ENCODE measurements around the gene SBNO2. TPM values are rescaled to one million over a fixed set of nuclear protein-coding genes. Genes with fewer than 3 reads are reported as not detected.

The SBNO2 gene
- total RNA-seq, 3 donors from 2014 or later: 15.4 to 63.3 (median 43.9) TPM

DNA sequence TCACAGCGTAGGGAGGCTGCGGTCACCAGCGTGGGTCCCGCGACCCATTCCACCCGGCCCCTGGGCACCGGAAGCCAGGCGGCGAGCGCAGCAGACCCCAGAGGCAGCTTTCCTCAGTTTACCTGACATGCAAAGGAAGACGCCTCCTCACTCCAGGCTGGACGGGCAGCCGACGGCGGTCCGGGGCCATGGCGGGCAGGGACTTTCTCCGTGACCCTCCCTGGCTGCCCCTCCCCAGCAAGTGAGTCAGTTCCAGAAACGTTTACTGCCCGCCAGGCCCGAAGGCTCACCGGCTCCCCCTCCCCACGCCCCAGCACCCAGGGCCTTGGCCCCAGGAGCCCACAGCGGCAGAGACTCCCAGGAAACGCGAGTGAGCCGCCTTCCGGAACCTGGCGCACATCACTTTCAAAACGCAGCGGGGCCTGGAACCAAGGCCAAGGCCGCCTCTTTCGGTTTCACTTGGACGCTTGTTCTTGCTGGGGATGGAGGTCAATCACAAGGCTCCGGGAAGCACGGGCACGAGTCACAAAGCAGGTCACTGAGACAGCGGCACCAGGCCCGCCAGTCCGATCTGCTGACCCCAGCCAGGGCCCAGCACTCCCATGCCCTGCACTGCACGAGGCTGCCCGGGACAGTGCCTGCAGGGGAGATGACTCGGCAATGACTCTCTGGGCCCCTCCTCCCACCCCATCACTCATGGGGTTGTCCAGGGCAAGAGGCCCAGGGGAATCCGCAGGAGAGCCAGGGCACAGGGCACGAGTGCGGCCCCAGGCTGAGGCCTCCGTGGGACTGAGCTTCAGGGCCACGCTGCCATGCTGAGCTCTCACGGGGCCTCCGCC lies 5.3 kb downstream of the SBNO2 start:
- H3K27me3 ChIP-seq: no peaks in the 10 kb centered on the region
- H3K9me3 ChIP-seq: no peaks in the 10 kb centered on the region
- no peak for DNase-seq (ENCODE audit: low spot score in 2 of 2)
- H3K4me3 ChIP-seq: peak overlapping the region; percentile 25 to 91 (median 46)
- peak overlapping the region; percentile 87 to 99 for H3K27ac ChIP-seq
- TF ChIP-seq, protein P1, sequence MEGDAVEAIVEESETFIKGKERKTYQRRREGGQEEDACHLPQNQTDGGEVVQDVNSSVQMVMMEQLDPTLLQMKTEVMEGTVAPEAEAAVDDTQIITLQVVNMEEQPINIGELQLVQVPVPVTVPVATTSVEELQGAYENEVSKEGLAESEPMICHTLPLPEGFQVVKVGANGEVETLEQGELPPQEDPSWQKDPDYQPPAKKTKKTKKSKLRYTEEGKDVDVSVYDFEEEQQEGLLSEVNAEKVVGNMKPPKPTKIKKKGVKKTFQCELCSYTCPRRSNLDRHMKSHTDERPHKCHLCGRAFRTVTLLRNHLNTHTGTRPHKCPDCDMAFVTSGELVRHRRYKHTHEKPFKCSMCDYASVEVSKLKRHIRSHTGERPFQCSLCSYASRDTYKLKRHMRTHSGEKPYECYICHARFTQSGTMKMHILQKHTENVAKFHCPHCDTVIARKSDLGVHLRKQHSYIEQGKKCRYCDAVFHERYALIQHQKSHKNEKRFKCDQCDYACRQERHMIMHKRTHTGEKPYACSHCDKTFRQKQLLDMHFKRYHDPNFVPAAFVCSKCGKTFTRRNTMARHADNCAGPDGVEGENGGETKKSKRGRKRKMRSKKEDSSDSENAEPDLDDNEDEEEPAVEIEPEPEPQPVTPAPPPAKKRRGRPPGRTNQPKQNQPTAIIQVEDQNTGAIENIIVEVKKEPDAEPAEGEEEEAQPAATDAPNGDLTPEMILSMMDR (IDR thresholded peaks at IDR 0.05): no peak
- TF ChIP-seq POLR2AphosphoS5 (IDR thresholded peaks at IDR 0.05): peak in 1 of 3 donors; percentile 54
- intact Hi-C loops (cut with DNase I; ENCODE audit: low total_unique reads): no loop called here
- H3K4me1 ChIP-seq: peaks cover 35 to 54% of the 10 kb centered on the region in 2 donors
- H3K36me3 ChIP-seq: no peaks in the 10 kb centered on the region

DNA sequence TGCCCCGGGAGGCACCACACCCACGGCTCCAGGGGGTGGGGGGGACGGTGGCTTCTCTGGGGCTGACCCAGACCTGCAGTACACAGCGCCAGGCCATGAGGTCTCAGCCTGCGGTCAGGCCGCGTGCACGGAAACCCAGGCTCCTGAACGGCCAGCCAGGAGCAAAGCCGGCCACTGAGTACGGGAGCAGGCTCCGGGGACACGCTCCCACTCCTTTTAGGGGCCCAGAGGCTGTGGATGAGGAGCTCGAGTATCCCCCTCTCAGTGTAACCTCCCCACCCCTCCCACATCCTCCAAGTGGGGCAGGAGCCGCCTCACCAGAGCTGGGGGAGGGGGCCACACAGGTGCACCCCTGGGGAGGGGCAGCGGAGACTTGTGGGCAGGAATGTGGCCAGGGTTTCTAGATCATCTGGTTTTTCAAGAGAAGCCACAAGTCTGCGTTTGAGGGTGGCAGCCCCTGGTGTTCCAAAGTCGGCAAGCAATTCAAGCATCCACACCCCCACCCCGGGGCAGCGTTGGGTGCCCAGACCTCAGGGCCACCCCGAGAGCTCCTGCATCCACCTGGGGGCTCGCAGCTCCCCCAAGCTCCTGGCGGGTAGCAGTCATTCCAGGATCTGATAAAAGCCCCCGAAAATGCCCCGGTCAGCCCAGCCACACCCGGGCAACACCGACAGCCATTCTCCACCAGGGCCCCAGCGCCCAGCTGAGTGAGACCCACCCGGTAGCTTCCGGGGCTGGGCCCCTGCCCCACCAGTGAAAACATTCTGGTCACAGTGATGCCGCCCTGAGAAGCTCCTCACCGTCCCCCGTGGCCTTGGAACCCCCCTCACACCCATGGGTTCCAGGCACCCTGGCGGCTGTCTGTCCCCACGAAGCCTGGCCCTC lies 6.1 kb downstream of the SBNO2 start:
- Histone ChIP-seq H3K27ac (peak overlapping the region; percentile 87 to 99), H3K9me3 (no peaks in the 10 kb centered on the region), H3K36me3 (no peaks in the 10 kb centered on the region), H3K4me1 (peaks cover 38 to 54% of the 10 kb centered on the region in 2 donors), H3K27me3 (no peaks in the 10 kb centered on the region), H3K4me3 (peak overlapping the region; percentile 25 to 91 (median 46))
- intact Hi-C loops (cut with DNase I; ENCODE audit: low total_unique reads): no loop called here
- TF ChIP-seq, protein P1 (IDR thresholded peaks at IDR 0.05): peak in 1 of 3 donors; percentile 10
- no peak for TF ChIP-seq POLR2A (IDR thresholded peaks at IDR 0.05)
- DNase-seq (ENCODE audit: low spot score in 2 of 2): no peak

DNA sequence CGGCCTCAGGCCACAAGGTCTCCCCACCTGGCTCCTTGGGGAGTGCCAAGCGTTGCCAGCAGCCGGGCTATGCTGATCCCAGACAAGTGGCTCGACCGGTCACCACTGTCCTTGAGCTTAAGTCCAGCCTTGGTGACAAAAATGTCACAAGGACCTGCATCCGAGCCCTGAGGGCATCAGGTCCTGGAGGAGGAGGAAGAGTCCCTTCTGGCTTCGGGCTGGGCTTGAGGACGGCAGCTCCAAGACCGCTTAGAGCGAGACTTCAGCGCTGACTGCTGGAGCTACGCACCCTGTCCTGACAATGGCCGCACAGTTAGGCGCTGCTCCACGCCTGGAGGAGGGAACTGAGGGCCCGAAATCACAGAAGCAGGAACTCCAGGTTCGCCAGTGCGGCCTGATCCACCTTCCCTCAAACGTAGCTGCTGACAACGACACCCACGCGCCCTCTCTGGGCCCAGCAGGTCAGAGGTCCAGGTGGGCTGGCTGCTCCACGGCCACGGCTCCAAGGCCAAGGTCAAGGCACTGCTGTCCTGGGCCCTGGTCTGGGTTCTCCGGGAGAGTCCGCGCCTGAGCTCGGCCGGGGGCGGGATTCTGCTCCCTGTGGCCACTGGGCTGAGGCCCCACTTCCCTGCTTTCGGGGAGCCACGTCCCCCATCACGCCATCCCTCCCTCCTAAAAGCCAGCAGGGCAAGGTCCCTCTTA lies 7.0 kb downstream of the SBNO2 start:
- Histone ChIP-seq H3K36me3 (no peaks in the 10 kb centered on the region), H3K9me3 (no peaks in the 10 kb centered on the region), H3K4me1 (peaks cover 33 to 48% of the 10 kb centered on the region in 2 donors), H3K27ac (peak overlapping the region; percentile 87 to 99), H3K4me3 (peak overlapping the region in 2 of 3 donors; percentile 46 to 91), H3K27me3 (no peaks in the 10 kb centered on the region)
- TF ChIP-seq, protein P1 (IDR thresholded peaks at IDR 0.05): no peak
- TF ChIP-seq POLR2A (IDR thresholded peaks at IDR 0.05) (no peak), POLR2AphosphoS5 (IDR thresholded peaks at IDR 0.05) (peak in 1 of 3 donors; percentile 24)
- DNase-seq (ENCODE audit: low spot score in 2 of 2): peak; percentile 61 to 67
- intact Hi-C loops (cut with DNase I; ENCODE audit: low total_unique reads): loop anchor here (1.0 kb wide), 1 partner anchor 20 kb away; no protein-coding TSS in a partner anchor

DNA sequence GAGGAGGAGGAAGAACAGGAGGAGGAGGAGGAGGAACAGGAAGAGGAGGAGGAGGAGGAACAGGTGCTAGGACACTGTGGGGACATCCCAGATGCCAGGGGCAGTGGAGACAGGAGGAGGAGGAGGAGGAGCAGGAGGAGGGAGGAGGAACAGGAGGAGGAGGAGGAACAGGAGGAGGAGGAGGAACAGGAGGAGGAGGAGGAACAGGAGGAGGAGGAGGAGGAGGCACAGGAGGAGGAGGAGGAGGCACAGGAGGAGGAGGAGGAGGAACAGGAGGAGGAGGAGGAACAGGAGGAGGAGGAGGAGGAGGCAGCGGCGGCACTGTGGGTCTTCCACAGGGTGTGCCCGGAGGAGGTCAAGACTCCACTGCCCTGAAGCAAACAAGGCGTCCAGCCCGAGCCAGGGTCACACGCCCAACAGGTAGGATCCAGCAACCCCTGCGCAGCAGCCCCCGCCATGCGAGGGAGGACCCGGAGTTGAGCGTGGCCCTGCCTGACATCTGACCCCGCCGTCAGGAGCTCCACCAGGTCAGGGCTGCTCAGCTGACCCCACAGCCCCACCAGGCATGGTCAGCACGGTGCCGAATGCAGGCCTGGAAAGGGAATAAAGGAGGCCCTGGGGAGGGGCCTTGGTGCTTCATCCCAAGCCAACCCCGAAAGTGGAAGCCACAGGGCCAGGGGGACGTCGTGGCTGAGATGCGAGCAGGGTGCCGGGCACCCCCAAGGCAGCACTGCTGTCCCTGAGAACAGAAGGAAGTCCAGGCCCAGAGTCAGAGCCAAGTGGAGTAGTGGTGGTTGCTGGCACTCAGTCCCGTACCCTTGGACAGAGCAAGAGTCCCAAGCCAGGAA lies 9.2 kb downstream of the SBNO2 start:
- Histone ChIP-seq H3K4me3 (no peak overlapping the region), H3K9me3 (no peaks in the 10 kb centered on the region), H3K36me3 (no peaks in the 10 kb centered on the region), H3K4me1 (peaks cover 22 to 34% of the 10 kb centered on the region in 2 donors), H3K27me3 (no peaks in the 10 kb centered on the region), H3K27ac (peak overlapping the region; percentile 67 to 74)
- intact Hi-C loops (cut with DNase I; ENCODE audit: low total_unique reads): no loop called here
- no peak for TF ChIP-seq POLR2AphosphoS5 (IDR thresholded peaks at IDR 0.05)
- TF ChIP-seq, protein P1 (IDR thresholded peaks at IDR 0.05): no peak
- TF ChIP-seq POLR2A (IDR thresholded peaks at IDR 0.05): no peak
- no peak for DNase-seq (ENCODE audit: low spot score in 2 of 2)

Measured in breast epithelium (tissue), 4 donors.